Type B pancreatic cell (in vitro differentiated cells): ENCODE measurements around the gene STH. TPM values are rescaled to one million over a fixed set of nuclear protein-coding genes. Genes with fewer than 3 reads are reported as not detected.

Experiments used
- DNase-seq: peaks from one replicate; pipeline ENCODE4 v3.0.0; 2021; ENCODE audit warnings: mixed read lengths; ENCODE audit not compliant: unreplicated experiment; ENCODE audit errors: extremely low spot score
- H3K27ac Mint-ChIP-seq: 2 replicates; pipeline ENCODE4 v1.8.0; 2021; ENCODE audit warnings: mild to moderate bottlenecking, mixed read lengths
- H3K27me3 Mint-ChIP-seq: 2 replicates; pipeline ENCODE4 v1.8.0; 2021; ENCODE audit warnings: mixed read lengths
- H3K36me3 Mint-ChIP-seq: 2 replicates; pipeline ENCODE4 v1.8.0; 2021; ENCODE audit warnings: mixed read lengths
- H3K4me1 Mint-ChIP-seq: one replicate; pipeline ENCODE4 v1.8.0; 2021; ENCODE audit warnings: mixed read lengths; ENCODE audit not compliant: unreplicated experiment
- H3K4me3 Mint-ChIP-seq: 2 replicates; pipeline ENCODE4 v1.8.0; 2021; ENCODE audit warnings: mild to moderate bottlenecking, mixed read lengths
- H3K9me3 Mint-ChIP-seq: 2 replicates; pipeline ENCODE4 v1.8.0; 2021; ENCODE audit warnings: mixed read lengths
- CTCF ChIP-seq: fragments of 200-600 bp; sonication (generic); conservative IDR thresholded peaks from 2 replicates; pipeline ENCODE4 v1.5.0; 2021; ENCODE audit warnings: antibody characterized with exemption, mild to moderate bottlenecking
- total RNA-seq: library from RNA; stranded (reverse); gene quantifications from 2 replicates; pipeline ENCODE4 v1.2.1, GENCODE V29; 2021; ENCODE audit warnings: low replicate concordance

The STH gene
- total RNA-seq, 1 donor from 2014 or later = not detected

GRCh38 chr17:46030752-46031151 lies 31.7 kb downstream of the STH start:
- Mint-ChIP-seq H3K4me1 (peaks cover 15% of the 10 kb centered on the region), H3K36me3 (peaks cover 33% of the 10 kb centered on the region), H3K9me3 (no peaks in the 10 kb centered on the region), H3K4me3 (no peak overlapping the region), H3K27me3 (no peaks in the 10 kb centered on the region), H3K27ac (peak overlapping the region; percentile 26)
- DNase-seq = no peak
- no peak for TF ChIP-seq CTCF

- Mint-ChIP-seq H3K36me3 (peaks cover 37% of the 10 kb centered on the region), H3K27ac (peak overlapping the region; percentile 26), H3K9me3 (no peaks in the 10 kb centered on the region), H3K4me1 (peaks cover 15% of the 10 kb centered on the region), H3K27me3 (no peaks in the 10 kb centered on the region), H3K4me3 (no peak overlapping the region)
- DNase-seq = no peak
- TF ChIP-seq CTCF = no peak
Measured at GRCh38 chr17:46031440-46031839, 32.4 kb downstream of the STH start.

- H3K36me3 Mint-ChIP-seq = peaks cover 37% of the 10 kb centered on the region
- H3K9me3 Mint-ChIP-seq = no peaks in the 10 kb centered on the region
- DNase-seq = no peak
- H3K27me3 Mint-ChIP-seq = no peaks in the 10 kb centered on the region
- no peak overlapping the region for H3K27ac Mint-ChIP-seq
- no peak for TF ChIP-seq CTCF
- H3K4me1 Mint-ChIP-seq = peaks cover 15% of the 10 kb centered on the region
- no peak overlapping the region for H3K4me3 Mint-ChIP-seq
Measured at GRCh38 chr17:46031920-46032319, 32.9 kb downstream of the STH start.

DNA sequence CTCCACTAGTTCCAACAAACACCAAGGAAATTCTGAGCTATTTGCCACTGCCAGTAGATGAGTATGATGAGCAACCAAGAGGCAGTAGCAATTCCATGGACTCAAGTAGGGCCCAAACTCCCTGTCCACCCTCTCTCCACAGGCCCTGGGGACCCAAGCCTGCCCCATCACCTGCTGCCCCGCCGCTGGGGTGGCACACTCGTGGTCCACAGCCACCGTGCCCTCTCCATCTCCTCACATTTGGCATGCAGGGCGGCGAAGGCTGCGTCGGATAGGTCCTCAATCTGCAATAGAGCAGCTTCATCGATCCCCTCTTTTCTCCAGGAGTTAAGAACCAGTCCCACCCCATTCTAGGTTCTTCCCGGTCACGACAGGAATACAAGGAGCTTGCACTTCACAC lies 33.9 kb downstream of the STH start:
- Mint-ChIP-seq H3K4me3 (no peak overlapping the region), H3K4me1 (peaks cover 15% of the 10 kb centered on the region), H3K27ac (no peak overlapping the region), H3K36me3 (peaks cover 37% of the 10 kb centered on the region), H3K9me3 (no peaks in the 10 kb centered on the region), H3K27me3 (no peaks in the 10 kb centered on the region)
- no peak for DNase-seq
- TF ChIP-seq CTCF = no peak

GRCh38 chr17:46033392-46033791 lies 34.3 kb downstream of the STH start:
- Mint-ChIP-seq H3K4me3 (no peak overlapping the region), H3K27ac (no peak overlapping the region), H3K4me1 (peaks cover 11% of the 10 kb centered on the region), H3K9me3 (no peaks in the 10 kb centered on the region), H3K27me3 (no peaks in the 10 kb centered on the region), H3K36me3 (peaks cover 38% of the 10 kb centered on the region)
- no peak for TF ChIP-seq CTCF
- DNase-seq = no peak

DNA sequence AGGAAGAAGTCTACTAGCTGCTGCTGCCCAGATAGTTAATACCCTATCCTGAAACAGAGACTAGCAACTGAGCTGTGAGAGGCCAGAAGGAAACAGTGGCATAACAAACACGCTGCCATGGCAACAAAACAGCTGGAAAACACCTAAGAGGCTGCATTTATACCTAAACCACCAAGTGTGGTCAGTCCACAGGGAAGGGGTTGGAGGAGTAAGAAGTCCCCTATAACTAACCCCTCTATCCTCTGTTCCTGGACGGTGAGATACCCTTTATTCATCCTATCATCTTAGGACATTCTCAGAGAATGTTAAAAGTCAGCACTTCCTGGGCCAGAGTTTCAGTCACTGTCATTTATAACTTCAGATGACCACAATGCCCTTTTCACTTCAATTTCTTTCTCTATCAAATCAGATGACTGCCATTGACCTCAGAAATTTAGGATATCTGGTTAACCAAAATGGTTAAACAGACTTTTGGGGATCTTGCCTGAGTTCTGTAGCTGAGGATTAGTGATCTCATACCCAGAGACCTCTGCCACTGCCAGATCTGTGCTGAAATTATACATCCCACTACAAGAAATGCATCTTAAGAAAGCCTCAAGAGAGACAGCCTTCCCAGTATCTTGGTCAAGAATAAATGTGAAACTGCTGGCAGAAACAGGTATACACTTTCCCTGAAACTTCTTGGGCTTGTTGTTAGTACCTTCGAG lies 36.2 kb downstream of the STH start:
- DNase-seq = no peak
- no peak overlapping the region for H3K4me3 Mint-ChIP-seq
- no peaks in the 10 kb centered on the region for H3K9me3 Mint-ChIP-seq
- H3K27me3 Mint-ChIP-seq = no peaks in the 10 kb centered on the region
- H3K27ac Mint-ChIP-seq = peak overlapping the region; percentile 1
- H3K4me1 Mint-ChIP-seq = no peaks in the 10 kb centered on the region
- no peak for TF ChIP-seq CTCF
- peaks cover 38% of the 10 kb centered on the region for H3K36me3 Mint-ChIP-seq
